AG04450 (cell line): Measurements from ENCODE around the gene TCF21. TPM values are rescaled to one million over a fixed set of nuclear protein-coding genes. Genes with fewer than 3 reads are reported as not detected.
"Not testable (repeated sequence)": the region's sequence is repeated elsewhere in the genome, so short reads cannot be mapped to it uniquely, and the experiment has no call there.

Experiments
- CTCF ChIA-PET: fragments of 300-600, 350-600 bp; formaldehyde crosslinking; extraction: SDS; loops from one replicate; lab custom pipeline; 2022; ENCODE audit warnings: antibody characterized with exemption, inconsistent platforms; lab: Charles Lee
- POLR2A ChIA-PET: fragments of 350-600 bp; formaldehyde crosslinking; extraction: SDS; loops from one replicate; lab custom pipeline; 2021; ENCODE audit warnings: antibody characterized with exemption, inconsistent platforms; lab: Yijun Ruan, JAX
- DNase-seq: peaks from one replicate; pipeline ENCODE4 v3.0.0-alpha.2; 2011; ENCODE audit warnings: low read depth, low spot score
- H3K27ac ChIP-seq: one replicate; pipeline ENCODE4 v1.5.1; 2012; ENCODE audit warnings: low read depth, low read length, control low read depth
- H3K27me3 ChIP-seq: one replicate; pipeline ENCODE4 v1.6.0; 2012; ENCODE audit warnings: low read length; ENCODE audit not compliant: control insufficient read depth, insufficient read depth
- H3K4me3 ChIP-seq: 2 replicates; pipeline ENCODE4 v1.5.1; 2011; ENCODE audit warnings: mild to moderate bottlenecking, low read depth, low read length, control low read depth
- H3K9me3 ChIP-seq: 2 replicates; pipeline ENCODE4 v1.5.1; 2012; ENCODE audit warnings: low read length; ENCODE audit not compliant: control insufficient read depth, insufficient read depth
- polyA plus RNA-seq: library from polyadenylated mRNA; depleted of rRNA; stranded (reverse); fragments of >200 nt; gene quantifications from 2 replicates; pipeline ENCODE4 v1.2.3, GENCODE V29; 2011
- TF ChIP-seq, protein P1 (sequence below): IDR thresholded peaks from 2 replicates; pipeline ENCODE4 v1.5.1; 2011; ENCODE audit warnings: low read depth, low read length, control low read depth, inconsistent platforms

Gene TCF21
- polyA plus RNA-seq, 1 experiment: 30.7 TPM

- H3K27ac ChIP-seq: no peak overlapping the region
- no peak for DNase-seq
- peaks cover 3% of the 10 kb centered on the region; the same call in 1 of the 2 replicates for H3K9me3 ChIP-seq
- H3K4me3 ChIP-seq: no peak overlapping the region
- TF ChIP-seq, protein P1, sequence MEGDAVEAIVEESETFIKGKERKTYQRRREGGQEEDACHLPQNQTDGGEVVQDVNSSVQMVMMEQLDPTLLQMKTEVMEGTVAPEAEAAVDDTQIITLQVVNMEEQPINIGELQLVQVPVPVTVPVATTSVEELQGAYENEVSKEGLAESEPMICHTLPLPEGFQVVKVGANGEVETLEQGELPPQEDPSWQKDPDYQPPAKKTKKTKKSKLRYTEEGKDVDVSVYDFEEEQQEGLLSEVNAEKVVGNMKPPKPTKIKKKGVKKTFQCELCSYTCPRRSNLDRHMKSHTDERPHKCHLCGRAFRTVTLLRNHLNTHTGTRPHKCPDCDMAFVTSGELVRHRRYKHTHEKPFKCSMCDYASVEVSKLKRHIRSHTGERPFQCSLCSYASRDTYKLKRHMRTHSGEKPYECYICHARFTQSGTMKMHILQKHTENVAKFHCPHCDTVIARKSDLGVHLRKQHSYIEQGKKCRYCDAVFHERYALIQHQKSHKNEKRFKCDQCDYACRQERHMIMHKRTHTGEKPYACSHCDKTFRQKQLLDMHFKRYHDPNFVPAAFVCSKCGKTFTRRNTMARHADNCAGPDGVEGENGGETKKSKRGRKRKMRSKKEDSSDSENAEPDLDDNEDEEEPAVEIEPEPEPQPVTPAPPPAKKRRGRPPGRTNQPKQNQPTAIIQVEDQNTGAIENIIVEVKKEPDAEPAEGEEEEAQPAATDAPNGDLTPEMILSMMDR: no peak
- H3K27me3 ChIP-seq: no peaks in the 10 kb centered on the region
- CTCF ChIA-PET: interaction anchor here (1.3 kb wide), 1 partner anchor 289 kb away, joined by 3 read pairs; no protein-coding TSS in a partner anchor
- POLR2A ChIA-PET: no interaction called here
Observed at GRCh38 chr6:133857696-133858095, 31.2 kb upstream of the TCF21 start.

DNA sequence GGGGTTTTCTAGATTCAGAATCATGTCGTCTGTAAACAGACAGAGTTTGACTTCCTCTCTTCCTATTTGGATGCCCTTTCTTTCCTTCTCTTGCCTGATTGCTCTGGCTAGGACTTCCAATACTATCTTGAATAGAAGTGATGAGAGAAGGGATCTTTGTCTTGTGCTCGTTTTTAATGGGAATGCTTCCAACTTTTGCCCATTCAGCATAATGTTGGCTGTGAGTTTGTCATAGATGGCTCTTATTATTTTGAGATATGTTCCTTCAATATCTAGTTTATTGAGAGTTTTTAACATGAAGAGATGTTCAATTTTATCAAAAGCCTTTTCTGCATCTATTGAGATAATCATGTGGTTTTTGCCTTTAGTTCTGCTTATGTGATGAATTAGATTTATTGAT lies 27.6 kb upstream of the TCF21 start:
- H3K27ac ChIP-seq, H3K9me3 ChIP-seq, H3K27me3 ChIP-seq, H3K4me3 ChIP-seq, CTCF ChIA-PET, DNase-seq: not testable (repeated sequence)
- POLR2A ChIA-PET: interaction anchor here (0.6 kb wide), 1 partner anchor 37 kb away, joined by 3 read pairs; no protein-coding TSS in a partner anchor

- H3K27me3 ChIP-seq: no peaks in the 10 kb centered on the region
- H3K4me3 ChIP-seq: no peak overlapping the region
- DNase-seq: no peak
- ChIA-PET CTCF (no interaction called here), POLR2A (no interaction called here)
- TF ChIP-seq, protein P1: no peak
- no peak overlapping the region for H3K27ac ChIP-seq
- no peaks in the 10 kb centered on the region for H3K9me3 ChIP-seq
Observed at GRCh38 chr6:133863228-133863627, 25.7 kb upstream of the TCF21 start.

DNA sequence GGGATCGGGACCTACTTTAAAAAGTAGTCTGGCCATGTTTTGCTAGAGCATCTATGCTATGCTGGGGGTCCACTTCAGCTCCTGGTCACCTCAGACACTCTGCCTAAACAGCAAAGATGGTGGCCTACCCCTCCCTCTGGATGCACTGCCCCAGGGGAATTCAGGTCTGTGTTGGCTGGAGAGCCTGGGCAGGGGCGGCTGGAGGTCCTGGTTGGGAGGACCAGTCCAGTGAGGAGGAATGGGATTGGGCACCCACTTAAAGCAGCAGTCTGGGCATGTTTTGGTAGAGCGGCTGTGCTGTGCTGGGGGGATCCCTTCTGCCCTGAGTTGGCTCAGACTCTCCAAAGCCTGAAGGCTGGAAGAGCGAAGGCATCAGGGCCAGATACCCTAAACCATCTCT lies 23.2 kb upstream of the TCF21 start:
- DNase-seq: no peak
- H3K4me3 ChIP-seq: no peak overlapping the region
- no peaks in the 10 kb centered on the region for H3K27me3 ChIP-seq
- no peak overlapping the region for H3K27ac ChIP-seq
- ChIA-PET CTCF (no interaction called here), POLR2A (no interaction called here)
- H3K9me3 ChIP-seq: no peaks in the 10 kb centered on the region
- TF ChIP-seq, protein P1: no peak

GRCh38 chr6:133871131-133871530 lies 17.8 kb upstream of the TCF21 start:
- H3K27me3 ChIP-seq: no peaks in the 10 kb centered on the region
- ChIA-PET CTCF (no interaction called here), POLR2A (no interaction called here)
- no peak overlapping the region for H3K27ac ChIP-seq
- H3K9me3 ChIP-seq: no peaks in the 10 kb centered on the region
- H3K4me3 ChIP-seq: no peak overlapping the region
- TF ChIP-seq, protein P1: no peak
- DNase-seq: no peak
